GM18909 (cell line): ENCODE data around the gene CDH2.

Source experiments
- ATAC-seq: cut with Tn5 transposase; IDR thresholded peaks from one replicate; pipeline ENCODE4 v1.9.1; 2021; ENCODE audit warnings: mild to moderate bottlenecking; ENCODE audit not compliant: unreplicated experiment, poor library complexity

The CDH2 gene

DNA sequence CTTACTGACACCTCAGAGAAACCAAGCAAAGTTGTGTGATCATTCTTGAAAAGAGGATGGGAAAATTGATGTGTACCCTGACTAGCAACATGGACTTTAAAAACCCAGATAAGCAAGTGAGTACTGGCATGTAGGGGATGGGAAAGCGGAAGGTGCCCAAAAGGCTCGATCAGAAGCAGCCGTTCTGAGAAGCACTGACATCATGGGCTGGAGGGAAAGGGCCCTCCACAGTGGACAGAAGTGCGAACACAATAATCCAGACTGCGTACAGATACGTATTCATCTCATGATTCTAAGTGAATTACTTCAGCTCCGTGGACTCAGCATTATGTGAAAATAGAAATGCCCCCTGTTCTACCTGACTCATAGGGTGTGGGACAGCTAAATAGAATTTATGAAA, 42.2 kb downstream of the CDH2 start:
- ATAC-seq = no peak

DNA sequence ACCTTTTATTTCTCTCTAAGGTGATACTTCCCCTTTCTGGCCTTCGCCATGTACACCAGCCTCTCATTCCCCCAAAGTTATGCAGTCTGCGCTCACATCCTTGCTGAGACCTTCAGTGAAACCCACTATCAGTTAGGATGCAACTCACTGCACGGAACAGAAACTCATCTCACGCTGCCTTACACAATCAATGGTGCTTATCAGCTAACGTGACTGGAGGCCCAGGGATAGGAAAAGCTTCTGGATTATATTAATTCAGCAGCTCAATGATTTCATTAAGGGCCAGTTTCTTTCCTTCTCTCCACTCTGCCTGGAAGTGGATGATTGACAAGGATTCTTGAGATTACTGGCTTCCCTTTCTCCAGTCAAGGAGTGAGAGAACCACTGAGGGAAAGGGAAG, 44.8 kb downstream of the CDH2 start:
- no peak for ATAC-seq

DNA sequence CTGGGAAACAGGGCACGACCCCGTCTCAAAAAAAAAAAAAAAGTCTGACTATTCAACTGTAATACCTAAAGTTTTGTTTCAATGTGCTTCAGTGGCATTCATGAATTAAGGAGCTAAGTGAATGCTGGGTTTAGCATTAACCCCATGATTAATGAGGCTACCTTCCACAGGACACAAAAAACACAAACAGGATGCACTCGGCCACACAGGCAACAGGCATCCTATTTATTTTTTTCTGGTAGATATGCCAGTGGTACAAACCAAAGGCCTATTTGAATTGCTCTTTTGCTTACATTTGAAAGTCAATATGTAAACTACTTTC, 48.3 kb downstream of the CDH2 start:
- ATAC-seq = no peak

DNA sequence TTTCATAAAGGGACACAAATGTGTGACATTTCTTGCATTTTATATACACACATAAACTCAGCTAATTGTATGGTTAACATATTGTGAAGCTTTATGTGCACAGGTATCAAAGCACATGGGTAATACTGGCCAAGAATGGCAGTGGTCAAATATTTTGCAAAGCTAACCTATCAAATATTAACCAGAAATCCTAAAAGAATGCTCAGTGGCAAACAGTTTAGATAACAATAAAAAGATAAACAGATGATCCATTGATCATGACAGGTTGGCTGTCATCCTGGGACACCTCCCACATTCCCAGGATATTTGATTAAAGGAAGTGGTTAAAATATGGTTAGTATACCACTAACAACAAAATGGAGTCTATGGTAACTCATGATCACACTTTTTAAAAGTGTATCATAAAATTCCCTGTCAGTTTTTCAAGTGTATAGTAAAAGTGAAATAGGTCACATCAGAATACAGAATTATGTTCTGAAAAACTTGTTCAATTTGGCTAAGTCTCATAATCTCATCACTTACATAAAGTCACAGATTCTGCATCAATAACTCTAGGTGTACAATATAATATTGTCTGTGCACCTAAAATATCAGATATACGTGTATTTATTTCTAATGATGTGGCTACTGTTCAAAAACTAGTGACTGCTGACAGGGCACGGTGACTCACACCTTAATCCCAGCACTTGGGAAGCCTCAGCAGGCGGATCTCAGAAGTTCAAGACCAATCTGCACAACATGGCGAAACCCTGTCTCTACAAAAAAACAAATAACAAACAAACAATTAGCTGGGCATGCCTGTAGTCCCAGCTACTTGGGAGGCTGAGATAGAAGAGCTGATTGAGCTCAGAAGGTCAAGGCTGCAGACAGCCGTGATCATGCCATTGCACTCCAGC, 48.9 kb downstream of the CDH2 start:
- no peak for ATAC-seq

DNA sequence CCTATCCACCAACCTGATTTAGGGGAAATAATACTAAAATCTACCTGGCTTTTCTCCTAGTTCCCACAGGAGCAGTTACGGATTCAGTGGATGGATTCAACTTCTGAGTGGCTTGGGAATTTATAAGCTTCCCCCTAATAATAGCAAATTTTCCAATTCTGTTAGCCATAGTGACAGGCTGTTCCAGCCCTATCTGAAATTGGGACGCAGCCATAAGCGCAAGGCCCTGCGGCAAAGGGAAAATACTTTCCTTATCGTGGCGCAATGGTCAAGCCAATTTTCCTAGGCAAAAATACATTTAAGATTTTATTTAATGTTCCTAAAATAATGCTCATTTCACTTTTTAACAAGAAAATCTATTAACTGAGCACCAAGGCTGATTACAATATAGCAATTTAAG, 49.7 kb downstream of the CDH2 start:
- no peak for ATAC-seq

DNA sequence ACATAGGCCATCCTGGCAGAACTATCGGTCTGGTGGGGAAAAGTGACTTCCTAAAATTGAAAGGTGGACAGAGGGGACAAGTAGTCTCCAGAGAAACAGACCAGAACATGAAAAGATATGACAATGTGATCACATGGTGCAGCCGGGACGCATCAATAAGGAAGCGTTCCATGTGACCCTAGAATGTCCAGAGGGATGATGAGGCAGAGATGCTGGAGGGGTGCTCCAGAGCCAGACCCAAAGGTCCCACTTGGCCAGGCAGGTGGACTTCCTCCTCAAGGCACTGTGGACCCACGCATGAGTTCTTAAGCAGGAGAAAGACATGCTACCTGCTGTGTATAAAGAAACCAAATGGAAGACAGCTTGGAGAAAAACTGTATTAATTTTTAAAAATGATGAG, 50.2 kb downstream of the CDH2 start:
- ATAC-seq = no peak

DNA sequence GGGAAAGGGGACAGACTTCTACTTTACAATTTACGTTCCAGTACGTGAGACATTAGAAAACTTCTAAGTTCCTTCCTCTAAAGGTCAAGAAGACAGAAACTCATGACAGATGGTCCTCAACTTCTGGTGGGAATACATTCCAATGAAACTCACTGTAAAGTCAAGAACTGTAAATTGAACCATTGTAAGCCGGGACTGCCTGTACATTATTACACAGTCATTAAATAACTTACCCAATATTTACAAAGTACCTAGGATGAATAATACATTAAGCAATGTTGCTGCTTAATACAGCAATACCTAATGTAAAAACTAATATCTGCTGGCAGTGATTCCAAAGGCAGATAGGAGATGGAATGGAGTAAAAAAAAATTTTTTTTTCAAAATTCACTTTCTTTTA, 51.9 kb downstream of the CDH2 start:
- ATAC-seq = no peak

DNA sequence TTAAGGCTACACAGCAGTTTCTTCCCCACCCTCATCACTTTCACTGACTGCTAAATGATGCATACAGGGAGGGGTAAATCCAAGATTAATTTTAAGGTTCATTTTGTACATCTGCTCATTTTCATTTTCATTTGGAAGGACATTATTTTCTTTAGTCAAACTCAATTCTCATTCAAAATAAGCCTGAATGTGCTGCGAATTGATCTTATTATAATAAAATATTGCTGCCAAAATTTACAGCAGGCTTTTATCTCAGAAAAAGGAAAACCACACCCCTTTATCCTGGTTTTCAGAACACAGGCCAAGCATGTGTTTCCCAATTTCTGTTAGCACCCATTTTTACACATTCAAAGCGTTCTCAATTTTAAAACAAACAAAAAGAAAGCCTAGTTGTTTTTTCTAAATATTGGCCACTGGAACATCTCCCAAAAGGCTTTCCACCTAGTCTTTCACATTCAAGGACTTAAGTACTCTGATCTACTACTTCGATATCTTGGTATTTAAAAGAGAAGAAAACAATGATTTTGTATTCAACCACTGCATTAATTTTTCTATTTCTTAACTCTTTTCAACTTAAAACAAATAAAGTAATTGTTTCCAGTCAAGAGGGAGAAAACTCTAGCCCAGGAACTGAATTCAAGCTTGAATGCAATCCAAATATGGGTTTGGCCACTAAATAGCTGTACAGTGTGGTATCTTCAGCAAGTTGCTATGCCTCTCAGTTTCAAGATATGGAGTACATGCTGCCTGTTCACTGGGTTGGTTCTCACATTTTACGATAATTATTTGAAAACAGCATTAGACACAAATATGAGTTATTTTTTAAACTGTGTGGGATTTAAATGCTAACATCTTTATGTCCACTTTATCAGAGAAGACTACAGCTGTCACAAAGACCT, 52.5 kb downstream of the CDH2 start:
- ATAC-seq = no peak

DNA sequence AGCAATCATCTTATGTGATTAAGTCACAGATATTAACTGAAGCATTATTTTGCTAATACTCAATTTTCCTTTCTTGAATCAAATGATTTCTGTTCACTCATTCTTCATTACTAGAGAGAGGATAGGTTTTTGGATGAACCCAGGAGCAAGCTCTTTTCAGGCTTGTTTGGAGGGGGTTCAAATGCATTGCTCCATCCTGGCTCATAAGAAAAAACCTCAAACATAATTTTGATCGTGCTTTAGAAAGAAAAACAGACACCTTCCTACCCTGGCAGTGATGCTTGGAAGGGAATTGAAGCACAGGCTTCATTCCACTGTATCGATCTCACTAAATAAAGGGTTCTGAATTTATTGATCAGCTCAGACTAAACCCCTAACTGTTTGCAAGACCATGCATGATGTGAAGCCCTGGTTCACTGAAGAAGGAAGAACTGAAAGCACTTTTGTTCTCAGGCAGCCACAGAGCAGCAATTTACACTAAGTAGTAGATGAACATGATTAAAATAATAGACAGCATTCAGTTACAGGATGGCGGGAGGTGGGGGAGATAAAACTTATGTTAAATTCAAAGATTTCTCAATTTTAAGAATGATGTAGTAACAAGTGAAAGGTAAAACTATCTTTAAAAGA, 53.4 kb downstream of the CDH2 start:
- no peak for ATAC-seq

DNA sequence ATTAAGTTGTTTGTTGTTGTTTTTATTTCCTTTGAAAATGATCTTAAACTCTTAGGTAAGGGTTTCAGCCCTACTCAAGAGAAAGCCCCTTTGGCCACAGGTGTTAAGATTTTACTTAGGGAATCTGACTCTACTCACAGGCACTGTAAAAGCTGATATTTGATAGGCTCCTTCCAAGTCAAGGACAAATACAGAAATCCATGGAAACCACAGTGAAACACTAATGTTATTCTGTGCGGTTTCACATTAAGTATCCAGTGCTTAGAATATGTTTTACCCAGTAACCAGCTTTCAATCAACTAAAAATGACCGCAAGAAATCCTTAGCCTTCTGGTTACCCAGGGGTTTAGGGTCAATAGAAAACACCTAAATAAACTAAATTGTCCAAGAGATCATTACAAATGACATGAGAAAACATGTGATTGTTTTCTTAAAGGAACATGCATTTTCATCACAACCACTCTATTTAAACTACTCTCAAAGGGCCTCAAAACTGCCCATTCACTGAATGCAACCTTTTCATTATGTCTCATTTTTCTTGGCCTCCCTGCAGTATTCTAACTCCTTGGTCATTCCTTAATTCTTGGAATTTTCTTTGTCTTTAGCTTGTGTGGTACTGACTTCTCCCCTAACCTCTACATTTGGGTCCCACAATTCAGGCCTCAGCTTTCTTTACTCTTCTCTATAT, 56.0 kb downstream of the CDH2 start:
- ATAC-seq = no peak

DNA sequence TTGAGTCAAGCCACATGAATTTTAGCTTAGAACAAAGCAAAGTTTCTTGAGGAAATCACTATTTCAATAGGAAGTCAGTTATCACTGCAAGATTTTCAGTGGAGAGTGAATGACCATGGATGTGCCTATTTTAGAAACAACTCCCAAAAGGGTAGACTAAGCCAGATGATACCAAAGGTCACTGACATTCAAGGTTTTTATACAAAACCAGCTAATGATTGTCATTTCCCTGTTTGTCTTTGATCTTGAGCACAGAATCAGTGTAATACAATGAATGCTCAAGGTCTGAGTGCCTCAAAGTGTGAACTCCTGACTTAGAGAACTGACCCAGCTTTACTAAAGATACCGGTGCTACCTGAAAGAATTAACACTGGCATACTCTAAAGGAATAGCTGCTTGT, 60.5 kb downstream of the CDH2 start:
- no peak for ATAC-seq

DNA sequence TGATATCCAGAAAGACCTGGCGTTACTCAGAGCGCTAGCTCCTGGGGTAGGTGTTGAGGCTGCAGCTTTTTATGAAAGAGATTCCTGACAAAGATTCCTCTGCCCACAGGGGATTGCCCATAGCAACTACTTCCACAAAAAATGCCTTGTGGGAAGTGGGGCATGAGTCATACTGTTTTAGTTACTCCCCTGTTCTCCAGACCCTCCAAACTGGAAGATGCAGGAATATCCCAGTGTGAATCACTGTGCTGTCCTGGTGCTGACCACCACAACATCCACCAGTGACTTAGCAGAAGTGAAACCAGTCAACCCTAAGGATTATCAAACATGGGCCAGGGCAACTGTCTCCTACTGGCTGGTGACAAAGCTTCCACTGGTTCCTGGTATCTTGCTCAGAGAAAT, 61.8 kb downstream of the CDH2 start:
- no peak for ATAC-seq

DNA sequence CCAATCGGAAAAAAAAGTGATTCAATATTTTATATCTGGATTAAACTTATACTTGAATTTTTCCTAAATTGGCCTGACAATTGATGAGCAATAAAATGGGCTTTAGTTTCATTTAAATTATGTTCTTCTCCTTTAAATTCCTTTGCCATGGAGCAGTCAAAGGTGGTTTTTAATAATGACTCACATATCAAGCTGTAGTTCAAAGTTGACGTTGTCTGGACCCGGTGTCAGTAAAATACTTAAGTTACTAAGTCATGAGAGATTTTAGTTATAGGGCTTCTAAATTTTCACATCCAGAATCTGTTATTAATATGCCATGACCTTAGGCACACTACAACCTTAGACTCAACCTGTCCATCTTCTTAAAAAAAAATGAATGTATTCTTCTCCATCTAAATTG, 62.5 kb downstream of the CDH2 start:
- ATAC-seq = no peak

DNA sequence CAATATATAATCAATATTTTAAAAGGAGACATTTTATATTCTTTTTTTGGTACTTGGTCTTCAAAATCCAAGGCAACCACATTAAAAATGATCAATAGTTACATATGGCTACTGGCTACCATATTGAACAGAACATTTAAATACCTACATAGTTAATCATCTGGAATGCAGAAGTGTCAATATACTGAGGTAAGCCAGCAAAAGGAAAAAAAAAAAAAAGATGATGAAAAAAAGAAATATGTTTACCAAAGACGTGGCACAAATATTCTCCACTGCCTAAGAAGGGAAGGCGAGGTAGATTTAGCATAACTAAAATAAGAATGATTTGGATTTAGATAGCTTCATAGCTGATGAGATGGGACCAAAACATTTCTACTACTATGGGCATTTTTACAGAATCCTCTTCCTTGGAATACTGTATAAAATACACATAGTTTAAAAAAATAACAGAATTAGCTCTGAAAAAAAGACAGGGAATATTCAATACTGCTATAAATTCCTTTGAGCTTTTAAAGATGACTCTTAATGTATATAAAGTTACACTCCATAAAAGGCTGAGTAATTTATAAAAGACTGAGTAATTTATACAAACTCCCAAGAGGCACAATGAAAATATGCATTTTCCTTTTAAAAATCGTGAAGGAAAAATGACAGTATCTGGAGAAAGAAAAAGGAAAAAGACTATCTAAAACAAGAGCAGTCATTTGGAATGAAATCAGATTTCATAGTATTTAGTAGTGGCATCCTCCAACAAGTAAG, 63.5 kb downstream of the CDH2 start:
- no peak for ATAC-seq

DNA sequence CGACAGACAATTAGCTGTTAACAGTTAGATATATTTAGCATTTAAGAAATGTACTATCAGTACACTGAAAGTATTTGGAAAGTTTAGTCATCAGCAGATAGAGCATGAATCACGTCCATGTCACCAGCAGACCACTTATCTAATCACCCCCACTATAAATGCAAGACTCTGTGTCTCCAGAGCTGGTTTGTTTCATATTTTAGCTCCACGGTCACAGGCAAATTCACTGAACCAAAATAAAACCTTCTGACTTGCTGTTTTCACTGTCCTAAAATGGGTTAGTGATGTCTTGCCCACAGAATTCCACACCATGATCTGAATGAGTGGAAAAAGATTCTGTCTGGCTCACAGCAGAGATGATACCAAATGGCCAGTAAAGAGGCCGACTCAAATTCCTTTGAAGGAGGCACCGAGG, 64.9 kb downstream of the CDH2 start:
- ATAC-seq = no peak

DNA sequence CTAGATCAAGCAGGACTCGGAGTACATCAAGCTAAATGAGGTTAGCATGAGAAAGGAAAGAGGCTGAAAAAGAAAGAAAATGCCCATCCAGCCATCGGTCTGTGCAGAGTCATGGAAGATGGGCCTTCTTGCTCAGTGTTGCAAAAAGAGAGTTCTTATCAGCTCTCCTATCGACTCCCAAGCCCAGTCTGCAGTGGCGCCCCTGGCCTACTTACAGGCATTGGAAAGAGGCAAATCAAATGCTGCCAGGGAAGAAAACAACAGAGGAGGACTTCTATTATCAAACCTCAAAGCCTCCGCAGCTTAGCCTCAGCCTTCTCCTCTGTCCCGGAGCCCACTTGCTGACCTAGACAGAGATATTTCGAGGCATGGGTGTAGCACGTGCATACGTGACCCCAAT, 66.0 kb downstream of the CDH2 start:
- no peak for ATAC-seq

DNA sequence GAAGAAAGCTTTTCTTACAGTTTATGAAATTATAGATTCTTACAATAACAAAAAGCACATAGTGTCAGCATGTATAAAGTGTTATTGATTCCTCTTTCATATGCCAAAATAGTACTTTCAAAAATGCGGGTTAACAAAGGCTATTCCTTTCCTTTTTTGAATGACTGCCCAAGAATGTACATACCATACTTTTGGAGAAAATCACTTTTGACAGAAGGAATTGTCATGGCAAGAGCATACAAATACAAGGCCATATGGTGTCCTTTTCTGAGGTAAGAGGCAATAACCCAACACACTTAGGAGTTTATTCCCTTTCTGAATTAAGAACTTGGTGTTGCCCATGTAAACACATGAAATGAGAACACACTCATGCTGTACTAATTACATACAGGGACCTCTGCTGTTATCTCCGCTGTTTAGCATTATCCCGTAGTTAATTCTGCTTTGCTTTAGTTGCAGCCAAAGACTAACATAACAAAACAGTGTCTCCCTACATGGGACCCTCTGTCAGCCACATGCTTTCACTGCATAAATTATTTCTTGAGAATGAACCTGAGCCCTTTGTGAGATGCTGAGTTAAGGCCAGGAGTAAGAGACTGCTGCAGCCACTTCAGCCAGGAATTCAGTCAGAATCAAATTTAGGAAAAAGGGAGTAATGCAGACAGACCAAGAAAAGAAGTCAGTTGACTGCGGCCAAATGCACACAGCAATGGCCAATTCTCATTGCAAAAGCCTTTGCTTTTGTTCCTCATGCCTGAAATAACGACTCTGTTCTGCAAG, 67.0 kb downstream of the CDH2 start:
- ATAC-seq = no peak

DNA sequence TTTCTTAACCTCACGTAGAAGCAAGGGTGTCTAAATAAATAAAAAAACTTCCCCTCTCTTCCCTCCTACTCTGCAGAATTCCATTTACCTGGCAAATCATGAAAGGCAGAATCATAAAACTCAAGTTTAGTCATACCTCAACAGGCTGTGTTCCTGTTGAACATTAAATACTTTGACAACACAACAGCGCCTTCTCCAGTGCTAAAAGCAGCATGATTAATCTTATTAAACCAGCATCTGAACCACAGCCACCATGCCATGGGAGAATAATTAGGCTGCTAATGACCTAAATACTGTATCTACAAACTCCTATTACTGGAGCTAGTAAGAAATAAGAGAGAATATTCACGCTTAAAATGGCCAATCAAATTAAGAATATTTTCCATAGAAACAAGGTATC, 68.1 kb downstream of the CDH2 start:
- ATAC-seq = no peak

DNA sequence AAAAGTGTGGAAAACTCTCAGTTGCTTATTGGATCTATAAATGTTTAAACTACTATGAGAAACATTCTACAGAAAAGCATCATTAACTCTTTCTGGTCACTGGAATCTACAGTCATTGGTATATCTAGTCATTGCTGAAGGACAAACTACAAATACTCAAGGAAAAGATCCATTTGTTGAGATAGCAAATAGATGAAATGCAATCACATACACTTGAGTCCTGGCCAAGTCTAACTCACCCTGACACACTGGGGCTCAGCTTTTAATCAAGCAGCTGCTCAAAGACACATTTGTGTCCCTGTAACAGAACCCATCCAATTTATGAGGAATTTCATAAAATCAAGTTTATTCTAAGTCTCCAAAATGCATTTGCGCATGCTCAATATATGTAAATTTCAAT, 68.7 kb downstream of the CDH2 start:
- ATAC-seq = no peak
